AG04449 (cell line): ENCODE measurements around the gene TNNI2.

Source experiments
- CTCF ChIA-PET: fragments of 350-600 bp; formaldehyde crosslinking; extraction: SDS; loops from one replicate; lab custom pipeline; 2021; ENCODE audit warnings: antibody characterized with exemption; lab: Yijun Ruan, JAX
- POLR2A ChIA-PET: fragments of 400-600, 350-600 bp; formaldehyde crosslinking; extraction: SDS; loops from one replicate; lab custom pipeline; 2020; ENCODE audit warnings: antibody characterized with exemption, inconsistent platforms; lab: Yijun Ruan, JAX
- DNase-seq: peaks from one replicate; pipeline ENCODE4 v3.0.0-alpha.2; 2010; ENCODE audit warnings: low read depth, low spot score
- H3K4me3 ChIP-seq: 2 replicates; pipeline ENCODE4 v1.5.1; 2011; ENCODE audit warnings: low read depth, mild to moderate bottlenecking, control low read depth, low read length
- CTCF ChIP-seq: IDR thresholded peaks from one replicate; pipeline ENCODE4 v1.5.1; 2011; ENCODE audit warnings: mild to moderate bottlenecking, moderate library complexity, low read length, control low read depth, inconsistent platforms; ENCODE audit not compliant: insufficient read depth; ENCODE audit errors: missing control alignments

The TNNI2 gene

GRCh38 chr11:1887451-1888346 is 48.9 kb downstream of the TNNI2 start:
- ChIA-PET CTCF (interaction anchor here (1.4 kb wide), 1 partner anchor 264 kb away, joined by 3 read pairs; no protein-coding TSS in a partner anchor), POLR2A (no interaction called here)
- DNase-seq: no peak
- TF ChIP-seq CTCF: no peak
- no peak overlapping the region for H3K4me3 ChIP-seq

GRCh38 chr11:1888347-1888753 is 49.6 kb downstream of the TNNI2 start:
- CTCF ChIA-PET: interaction anchor here (0.9 to 1.4 kb wide), 2 partner anchors 262 to 264 kb away, joined by 3 to 4 read pairs; no protein-coding TSS in a partner anchor
- DNase-seq: no peak
- TF ChIP-seq CTCF: no peak
- POLR2A ChIA-PET: no interaction called here
- H3K4me3 ChIP-seq: no peak overlapping the region

- ChIA-PET CTCF (interaction anchor here (0.9 to 1.4 kb wide), 3 partner anchors 194 to 263 kb away, joined by 3 to 4 read pairs (median 3); no protein-coding TSS in a partner anchor), POLR2A (no interaction called here)
- H3K4me3 ChIP-seq: no peak overlapping the region
- TF ChIP-seq CTCF: no peak
- DNase-seq: no peak
Observed at GRCh38 chr11:1888811-1889210, 50.0 kb downstream of the TNNI2 start.

- ChIA-PET CTCF (interaction anchor here (0.9 to 1.4 kb wide), 3 partner anchors 195 to 263 kb away, joined by 3 to 4 read pairs (median 3); no protein-coding TSS in a partner anchor), POLR2A (no interaction called here)
- no peak for DNase-seq
- TF ChIP-seq CTCF: no peak
- H3K4me3 ChIP-seq: no peak overlapping the region
Observed at GRCh38 chr11:1889224-1889930, 50.6 kb downstream of the TNNI2 start.

GRCh38 chr11:1889941-1890855 is 51.4 kb downstream of the TNNI2 start:
- ChIA-PET POLR2A (no interaction called here), CTCF (interaction anchor here (1.1 to 2.3 kb wide), 2 partner anchors 9 to 196 kb away, joined by 3 to 18 read pairs; no protein-coding TSS in a partner anchor)
- no peak for TF ChIP-seq CTCF
- H3K4me3 ChIP-seq: no peak overlapping the region
- no peak for DNase-seq
